GM10266 (cell line): ENCODE data around the gene PATE1.

ENCODE experiments used
- DNase-seq: peaks from one replicate; pipeline ENCODE4 v3.0.0; 2012; ENCODE audit errors: extremely low spot score
- TF ChIP-seq, protein P1 (sequence below): IDR thresholded peaks from 2 replicates; pipeline ENCODE4 v1.5.1; 2012; ENCODE audit warnings: mild to moderate bottlenecking, low read depth; ENCODE audit not compliant: control insufficient read depth, insufficient read depth; ENCODE audit errors: missing control alignments

PATE1 gene

DNA sequence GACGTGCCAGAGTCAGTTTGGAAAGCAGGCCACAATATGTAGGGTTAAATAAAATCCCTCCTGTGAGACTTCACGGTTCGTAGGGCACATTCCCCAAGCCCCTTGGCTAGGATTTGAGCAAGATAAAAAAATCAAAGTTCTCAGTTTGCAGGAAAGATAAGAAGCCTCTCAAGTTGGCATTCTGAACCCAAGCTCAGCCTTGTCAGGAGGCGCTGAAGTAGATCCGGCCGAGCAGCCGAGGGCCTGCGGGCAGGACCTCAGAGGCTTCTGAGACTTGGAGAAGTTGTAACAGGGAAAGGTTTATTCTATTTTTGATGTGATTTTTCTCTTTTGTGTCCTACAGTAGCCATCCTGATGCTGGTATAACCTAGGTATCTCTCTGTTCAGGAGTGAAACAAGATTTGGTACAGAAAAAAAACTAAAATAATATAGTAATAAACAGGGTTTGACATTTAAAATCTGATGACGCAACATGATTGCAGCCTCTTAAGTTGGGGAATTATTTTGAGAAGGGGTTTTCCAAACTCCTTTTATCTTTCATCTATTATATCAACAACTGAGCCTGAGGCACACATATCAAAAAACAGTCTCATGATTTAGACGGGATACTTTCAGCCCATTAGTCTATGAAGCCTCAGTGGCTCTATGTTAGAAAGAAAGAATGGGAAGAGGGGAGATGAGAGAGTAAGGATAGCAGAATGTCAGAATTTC, 22.4 kb downstream of the PATE1 start:
- DNase-seq, result no peak
- TF ChIP-seq, protein P1, sequence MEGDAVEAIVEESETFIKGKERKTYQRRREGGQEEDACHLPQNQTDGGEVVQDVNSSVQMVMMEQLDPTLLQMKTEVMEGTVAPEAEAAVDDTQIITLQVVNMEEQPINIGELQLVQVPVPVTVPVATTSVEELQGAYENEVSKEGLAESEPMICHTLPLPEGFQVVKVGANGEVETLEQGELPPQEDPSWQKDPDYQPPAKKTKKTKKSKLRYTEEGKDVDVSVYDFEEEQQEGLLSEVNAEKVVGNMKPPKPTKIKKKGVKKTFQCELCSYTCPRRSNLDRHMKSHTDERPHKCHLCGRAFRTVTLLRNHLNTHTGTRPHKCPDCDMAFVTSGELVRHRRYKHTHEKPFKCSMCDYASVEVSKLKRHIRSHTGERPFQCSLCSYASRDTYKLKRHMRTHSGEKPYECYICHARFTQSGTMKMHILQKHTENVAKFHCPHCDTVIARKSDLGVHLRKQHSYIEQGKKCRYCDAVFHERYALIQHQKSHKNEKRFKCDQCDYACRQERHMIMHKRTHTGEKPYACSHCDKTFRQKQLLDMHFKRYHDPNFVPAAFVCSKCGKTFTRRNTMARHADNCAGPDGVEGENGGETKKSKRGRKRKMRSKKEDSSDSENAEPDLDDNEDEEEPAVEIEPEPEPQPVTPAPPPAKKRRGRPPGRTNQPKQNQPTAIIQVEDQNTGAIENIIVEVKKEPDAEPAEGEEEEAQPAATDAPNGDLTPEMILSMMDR, result no peak

GRCh38 chr11:125770583-125770982, 24.5 kb downstream of the PATE1 start:
- no peak for DNase-seq
- TF ChIP-seq, protein P1, result no peak

DNA sequence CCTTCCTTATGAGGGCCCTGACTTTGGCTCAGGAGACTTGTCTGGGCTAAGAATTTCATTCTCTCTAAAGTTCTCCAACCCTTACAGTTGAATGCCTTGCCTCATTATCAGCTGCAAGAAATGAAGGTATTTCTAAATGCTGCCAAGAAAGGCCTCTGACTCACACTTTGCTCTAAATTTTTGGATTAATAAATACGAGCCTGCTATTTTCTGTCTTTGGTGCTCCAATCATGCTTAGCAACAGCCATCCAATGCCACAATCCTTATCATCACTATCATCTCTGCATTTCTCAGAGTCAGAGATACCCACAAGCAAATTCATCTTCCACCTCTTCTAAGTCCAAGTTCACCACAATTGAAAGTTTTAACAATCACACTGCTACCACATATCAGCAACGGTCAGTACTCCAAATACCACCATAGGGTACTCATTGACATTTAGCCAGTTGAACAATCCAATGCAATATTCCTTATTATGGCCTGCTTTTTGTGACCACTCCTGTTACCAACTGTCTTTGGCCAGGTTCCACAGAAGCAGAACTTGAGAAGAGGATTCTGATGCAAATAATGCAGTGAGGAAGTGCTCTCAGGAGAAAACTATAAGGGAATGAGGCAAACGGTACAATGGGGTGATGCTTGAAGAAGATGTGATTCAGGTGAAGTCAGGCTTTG, 26.9 kb downstream of the PATE1 start:
- no peak for DNase-seq

GRCh38 chr11:125773516-125773915, 27.4 kb downstream of the PATE1 start:
- TF ChIP-seq, protein P1, result no peak

More for the DNA sequence above, 26.9 kb downstream of the PATE1 start:
- TF ChIP-seq, protein P1, result no peak

DNA sequence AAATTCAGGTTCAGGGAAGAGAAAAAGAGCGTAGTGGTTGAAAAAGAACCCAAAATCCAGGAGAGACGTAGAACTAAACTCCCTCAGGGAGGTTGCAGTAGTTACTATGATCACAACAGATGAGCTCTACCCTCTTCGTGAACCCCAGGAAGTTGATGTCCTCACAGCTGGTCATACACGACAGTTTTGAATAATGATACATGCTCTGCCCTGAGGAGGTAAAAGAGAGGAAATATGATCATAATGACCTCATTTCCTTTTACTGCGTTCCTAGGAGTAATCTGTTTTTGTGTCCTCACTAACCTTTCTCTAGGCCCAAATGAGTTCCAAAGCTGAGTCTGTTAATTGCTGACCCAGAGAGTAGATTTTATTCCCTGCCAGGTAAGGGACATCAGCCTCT, 31.2 kb downstream of the PATE1 start:
- TF ChIP-seq, protein P1, result no peak
- DNase-seq, result no peak

More at GRCh38 chr11:125773516-125773915, 27.4 kb downstream of the PATE1 start:
- DNase-seq, result no peak

DNA sequence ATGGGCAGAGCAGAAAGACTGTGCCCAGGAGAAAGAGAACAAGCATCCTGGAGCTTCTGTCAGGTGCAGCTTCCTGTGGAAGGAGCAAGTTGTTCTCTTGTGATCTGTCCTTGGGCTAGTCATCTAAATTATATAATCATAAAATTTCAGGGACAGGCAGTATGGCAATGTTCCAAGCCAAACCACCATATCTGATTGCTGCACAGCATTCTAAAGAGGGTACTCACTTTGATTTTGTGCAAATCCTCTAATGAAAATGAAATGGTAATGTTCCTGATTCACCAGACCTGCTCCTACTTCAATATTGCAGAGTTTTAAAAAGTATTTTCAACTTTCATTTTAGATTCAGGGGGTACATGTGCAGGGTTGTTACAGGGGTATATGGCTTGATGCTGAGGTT, 32.6 kb downstream of the PATE1 start, which contains the start of gene PATE2:
TSS of gene PATE2 (minus strand) at position 101 of the 400 bp plus-strand sequence. CDS start at position 46, 55 bp downstream.
- TF ChIP-seq, protein P1, result no peak

GRCh38 chr11:125784678-125785077, 38.6 kb downstream of the PATE1 start:
- DNase-seq, result no peak

More for the DNA sequence above, 32.6 kb downstream of the PATE1 start, which contains the start of gene PATE2:
- DNase-seq, result no peak

More at GRCh38 chr11:125784678-125785077, 38.6 kb downstream of the PATE1 start:
- TF ChIP-seq, protein P1, result no peak
